ENCODE data around the gene MRPS9.

GRCh38 chr2:105141099-105141614 lies 103.3 kb downstream of the MRPS9 start:
- TF ChIP-seq KLF16 (CRISPR knock-in tag; IDR thresholded peaks at IDR 0.05), result no peak
- no peak for TF ChIP-seq TARDBP (CRISPR knock-in tag; IDR thresholded peaks at IDR 0.05)
- no peak for TF ChIP-seq EZH2 (conservative IDR thresholded peaks at IDR 0.05; ENCODE audit: low read depth, low read length)

Measured in HepG2 (cell line).